Mammary epithelial cell (primary cell): ENCODE measurements around the gene PGLYRP1.

Source experiments
- CTCF ChIP-seq, 2 donors: IDR thresholded peaks in 1 of 2; conservative IDR thresholded peaks in 1 of 2; 2 replicates each; pipeline ENCODE4 v1.5.1; 2011 to 2012; ENCODE audit warnings: inconsistent platforms in 2 of 2, low read length in 2 of 2, mild to moderate bottlenecking in 2 of 2, control low read depth in 1 of 2, low read depth in 1 of 2; ENCODE audit not compliant: insufficient read depth in 1 of 2; ENCODE audit errors: extremely low read depth in 1 of 2
- EZH2 ChIP-seq: IDR thresholded peaks from 2 replicates; pipeline ENCODE4 v1.6.1; 2012; ENCODE audit warnings: low read length, inconsistent platforms, borderline replicate concordance

GRCh38 chr19:45976178-45976577 lies 46.7 kb downstream of the PGLYRP1 start:
- TF ChIP-seq EZH2 (no peak), CTCF (conservative IDR thresholded peaks at IDR 0.05 in 1 of 2, IDR thresholded peaks at IDR 0.05 in 1 of 2; ENCODE audit: extremely low read depth in 1 of 2, insufficient read depth in 1 of 2, low read depth in 1 of 2, low read length in 2 of 2) (no peak)
